H9 (cell line): ENCODE data around the gene THSD4. TPM values are rescaled to one million over a fixed set of nuclear protein-coding genes. Genes with fewer than 3 reads are reported as not detected.

Experiments used
- DNase-seq: peaks from one replicate; pipeline ENCODE4 v3.0.0-alpha.2; 2017
- H2AFZ ChIP-seq: one replicate; pipeline ENCODE4 v1.6.1; 2013; ENCODE audit warnings: mild to moderate bottlenecking, low read length, control low read depth, moderate library complexity
- H2AK5ac ChIP-seq: 2 replicates; pipeline ENCODE4 v1.6.1; 2013; ENCODE audit warnings: low read length, control low read depth, mixed read lengths; ENCODE audit not compliant: insufficient read length
- H2BK120ac ChIP-seq: one replicate; pipeline ENCODE4 v1.6.1; 2013; ENCODE audit warnings: low read depth, mild to moderate bottlenecking, low read length, control low read depth, inconsistent platforms; ENCODE audit not compliant: poor library complexity, severe bottlenecking
- H2BK12ac ChIP-seq: 2 replicates; pipeline ENCODE4 v1.6.1; 2013; ENCODE audit warnings: low read length, control low read depth, mixed read lengths, low read depth; ENCODE audit not compliant: insufficient read length
- H2BK15ac ChIP-seq: 2 replicates; pipeline ENCODE4 v1.6.1; 2013; ENCODE audit warnings: low read depth, low read length, control low read depth
- H2BK20ac ChIP-seq: one replicate; pipeline ENCODE4 v1.6.1; 2013; ENCODE audit warnings: low read depth, mild to moderate bottlenecking, low read length, control low read depth, inconsistent platforms; ENCODE audit not compliant: poor library complexity, severe bottlenecking
- H2BK5ac ChIP-seq: 2 replicates; pipeline ENCODE4 v1.6.1; 2013; ENCODE audit warnings: low read length, control low read depth, mixed read lengths; ENCODE audit not compliant: insufficient read length
- H3K14ac ChIP-seq: 2 replicates; pipeline ENCODE4 v1.6.1; 2013; ENCODE audit warnings: low read length, control low read depth; ENCODE audit not compliant: insufficient read depth
- H3K18ac ChIP-seq: 2 replicates; pipeline ENCODE4 v1.6.1; 2013; ENCODE audit warnings: low read depth, mild to moderate bottlenecking, mixed read lengths, low read length, control low read depth; ENCODE audit not compliant: insufficient read length
- H3K23ac ChIP-seq: 2 replicates; pipeline ENCODE4 v1.6.1; 2013; ENCODE audit warnings: low read length, control low read depth, mixed read lengths, low read depth; ENCODE audit not compliant: insufficient read length
- H3K23me2 ChIP-seq: 2 replicates; pipeline ENCODE4 v1.6.1; 2013; ENCODE audit warnings: low read depth, mild to moderate bottlenecking, mixed read lengths, low read length, control low read depth; ENCODE audit not compliant: insufficient read length, poor library complexity, severe bottlenecking
- H3K27ac ChIP-seq: 2 replicates; pipeline ENCODE4 v1.5.1; 2013; ENCODE audit warnings: low read length, control low read depth, mixed read lengths, low read depth; ENCODE audit not compliant: insufficient read length
- H3K27me3 ChIP-seq: 2 replicates; pipeline ENCODE4 v1.6.1; 2013; ENCODE audit warnings: low read length, control low read depth, inconsistent platforms; ENCODE audit not compliant: insufficient read depth
- H3K4ac ChIP-seq: 2 replicates; pipeline ENCODE4 v1.6.1; 2013; ENCODE audit warnings: low read depth, mild to moderate bottlenecking, control low read depth, inconsistent platforms, low read length, moderate library complexity
- H3K4me1 ChIP-seq: 2 replicates; pipeline ENCODE4 v1.6.1; 2013; ENCODE audit warnings: low read length, control low read depth, inconsistent platforms; ENCODE audit not compliant: insufficient read depth
- H3K4me2 ChIP-seq: 2 replicates; pipeline ENCODE4 v1.6.1; 2013; ENCODE audit warnings: low read length, control low read depth, mixed read lengths; ENCODE audit not compliant: insufficient read length, insufficient read depth
- H3K56ac ChIP-seq: 2 replicates; pipeline ENCODE4 v1.6.1; 2013; ENCODE audit warnings: low read depth, mild to moderate bottlenecking, mixed read lengths, low read length, control low read depth; ENCODE audit not compliant: insufficient read length
- H3K79me1 ChIP-seq: 2 replicates; pipeline ENCODE4 v1.6.1; 2013; ENCODE audit warnings: low read depth, mild to moderate bottlenecking, moderate library complexity, low read length, control low read depth, inconsistent platforms; ENCODE audit not compliant: insufficient read depth, poor library complexity, severe bottlenecking
- H3K79me2 ChIP-seq: 2 replicates; pipeline ENCODE4 v1.6.1; 2013; ENCODE audit warnings: low read length, control low read depth, inconsistent platforms; ENCODE audit not compliant: insufficient read depth
- H3K9ac ChIP-seq: 2 replicates; pipeline ENCODE4 v1.6.1; 2013; ENCODE audit warnings: low read length, control low read depth, mixed read lengths; ENCODE audit not compliant: insufficient read length; ENCODE audit errors: extremely low read depth
- H3K9me3 ChIP-seq: one replicate; pipeline ENCODE4 v1.6.1; 2013; ENCODE audit warnings: low read depth, low read length, inconsistent platforms; ENCODE audit not compliant: control insufficient read depth
- H3T11ph ChIP-seq: one replicate; pipeline ENCODE4 v1.6.1; 2013; ENCODE audit warnings: mild to moderate bottlenecking, low read length, control low read depth, inconsistent platforms
- H4K20me1 ChIP-seq: one replicate; pipeline ENCODE4 v1.6.1; 2013; ENCODE audit not compliant: control insufficient read depth, insufficient read length, insufficient read depth
- H4K5ac ChIP-seq: 2 replicates; pipeline ENCODE4 v1.6.1; 2013; ENCODE audit warnings: low read depth, mild to moderate bottlenecking, mixed read lengths, low read length, control low read depth; ENCODE audit not compliant: insufficient read length
- H4K8ac ChIP-seq: replicated peaks from 2 replicates; pipeline ENCODE4 v1.6.1; 2013; ENCODE audit warnings: low read length, control low read depth, mixed read lengths, low read depth; ENCODE audit not compliant: insufficient read length
- H4K91ac ChIP-seq: 2 replicates; pipeline ENCODE4 v1.6.1; 2013; ENCODE audit warnings: low read depth, mild to moderate bottlenecking, moderate library complexity, mixed read lengths, low read length, control low read depth; ENCODE audit not compliant: insufficient read length
- H3K27ac Mint-ChIP-seq, 3 experiments: 2 replicates in 2 of 3; 3 replicates in 1 of 3; pipeline ENCODE4 v1.8.0; 2020 to 2021; ENCODE audit warnings: mixed read lengths in 3 of 3, mild to moderate bottlenecking in 1 of 3, moderate library complexity in 1 of 3
- H3K27me3 Mint-ChIP-seq: 2 replicates; pipeline ENCODE4 v1.8.0; 2021; ENCODE audit warnings: low read depth, mild to moderate bottlenecking, moderate library complexity, mixed read lengths
- H3K36me3 Mint-ChIP-seq, 3 experiments: 2 replicates in 2 of 3; 3 replicates in 1 of 3; pipeline ENCODE4 v1.8.0; 2020 to 2021; ENCODE audit warnings: low read depth in 3 of 3, mixed read lengths in 3 of 3; ENCODE audit not compliant: insufficient read depth in 1 of 3
- H3K4me1 Mint-ChIP-seq, 2 experiments: 2 replicates each; pipeline ENCODE4 v1.8.0; 2020; ENCODE audit warnings: mixed read lengths in 2 of 2
- H3K4me3 Mint-ChIP-seq, 2 experiments: 2 replicates in 1 of 2; 3 replicates in 1 of 2; pipeline ENCODE4 v1.8.0; 2020 to 2021; ENCODE audit warnings: mild to moderate bottlenecking in 2 of 2, mixed read lengths in 2 of 2, moderate library complexity in 1 of 2
- H3K9me3 Mint-ChIP-seq, 2 experiments: 2 replicates in 1 of 2; 3 replicates in 1 of 2; pipeline ENCODE4 v1.8.0; 2020; ENCODE audit warnings: mild to moderate bottlenecking in 2 of 2, mixed read lengths in 2 of 2, moderate library complexity in 1 of 2
- CTCF ChIP-seq: fragments of 200-600 bp; sonication (generic); conservative IDR thresholded peaks from 3 replicates; pipeline ENCODE4 v1.8.0; 2021; ENCODE audit warnings: antibody characterized with exemption, mild to moderate bottlenecking
- WGBS: extraction: QIAGEN DNeasy Blood & Tissue Kit; methylation state at CpG from one replicate; pipeline ENCODE4 v1.1.7; 2013; ENCODE audit warnings: missing lambda C conversion rate, low lambda C conversion rate, mixed read lengths; ENCODE audit not compliant: insufficient read length; ENCODE audit errors: extremely low coverage; 5-methylcytosine and 5-hydroxymethylcytosine counted together
- total RNA-seq: library from RNA; stranded (reverse); gene quantifications from 2 replicates; pipeline ENCODE4 v1.2.1, GENCODE V29; 2021

Gene THSD4
- total RNA-seq, 1 experiment from 2014 or later: 5.5 TPM

DNA sequence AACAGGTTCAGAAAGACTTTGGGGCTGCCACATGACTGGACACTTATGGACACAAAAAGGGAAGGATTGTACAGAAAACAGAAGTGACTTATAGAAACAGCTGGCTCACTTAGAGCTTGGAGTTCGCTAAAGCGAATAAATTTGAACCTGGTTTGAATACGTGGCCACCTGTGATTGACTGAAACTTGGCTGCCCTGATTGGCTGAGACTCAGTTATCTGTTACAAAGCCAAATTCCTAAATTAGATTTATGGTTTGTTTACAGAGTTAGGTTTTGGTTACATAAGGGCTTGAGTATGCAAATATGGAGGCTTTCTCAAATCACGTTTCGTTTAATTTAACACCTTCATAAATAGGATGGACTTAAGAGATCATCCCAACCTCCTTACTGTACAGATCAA lies 270.2 kb downstream of the THSD4 start:
- Histone ChIP-seq H3K79me1 (no peaks in the 10 kb centered on the region), H3K4ac (no peak overlapping the region; the same call in 1 of the 2 replicates), H2BK120ac (no peak overlapping the region), H3K9me3 (no peaks in the 10 kb centered on the region), H4K91ac (no peak overlapping the region), H2AK5ac (no peak overlapping the region), H2BK15ac (no peak overlapping the region), H3K27ac (peak overlapping the region; percentile 31), H3K14ac (no peak overlapping the region), H3T11ph (no peak overlapping the region), H2BK12ac (no peak overlapping the region), H3K18ac (no peak overlapping the region), H3K9ac (no peak overlapping the region), H3K4me2 (no peak overlapping the region), H3K27me3 (no peaks in the 10 kb centered on the region), H4K8ac (no peak overlapping the region), H3K79me2 (no peaks in the 10 kb centered on the region), H2BK20ac (no peak overlapping the region), H3K56ac (no peak overlapping the region), H2BK5ac (peak overlapping the region; percentile 10), H3K23me2 (no peaks in the 10 kb centered on the region), H3K4me1 (peaks cover 22% of the 10 kb centered on the region; the same call in 1 of the 2 replicates), H3K23ac (no peak overlapping the region), H2AFZ (no peak overlapping the region), H4K5ac (no peak overlapping the region), H4K20me1 (no peaks in the 10 kb centered on the region)
- TF ChIP-seq CTCF: no peak
- Mint-ChIP-seq H3K36me3 (peaks cover 0 to 13% (median 8%) of the 10 kb centered on the region in 3 experiments; a peak in 5 of 7 replicates), H3K27ac (peak overlapping the region in 2 of 3 experiments; percentile 55 to 75; a peak in 3 of 7 replicates), H3K9me3 (peaks cover 4 to 6% of the 10 kb centered on the region in 2 experiments), H3K4me3 (peak overlapping the region in 1 of 2 experiments; percentile 12; a peak in 2 of 5 replicates), H3K4me1 (peaks cover 58 to 59% of the 10 kb centered on the region in 2 experiments), H3K27me3 (no peaks in the 10 kb centered on the region)
- no peak for DNase-seq
- WGBS: no CpG with 5 or more reads among the region's 5 CpGs
